22Rv1 (cell line): ENCODE measurements around the gene ANKRD55.
"Not testable (repeated sequence)": the region's sequence is repeated elsewhere in the genome, so short reads cannot be mapped to it uniquely, and the experiment has no call there.

Source experiments
- H3K27ac ChIP-seq: fragments of 450-650 bp; 2 replicates; pipeline ENCODE4 v1.5.1; 2017
- ZFX ChIP-seq: fragments of 450-650 bp; IDR thresholded peaks from 2 replicates; pipeline ENCODE4 v1.6.1; 2017; ENCODE audit warnings: antibody characterized with exemption, borderline replicate concordance
- TF ChIP-seq, protein P1 (sequence below): fragments of 450-650 bp; IDR thresholded peaks from 2 replicates; pipeline ENCODE4 v1.5.1; 2017; ENCODE audit warnings: mild to moderate bottlenecking

Gene ANKRD55

DNA sequence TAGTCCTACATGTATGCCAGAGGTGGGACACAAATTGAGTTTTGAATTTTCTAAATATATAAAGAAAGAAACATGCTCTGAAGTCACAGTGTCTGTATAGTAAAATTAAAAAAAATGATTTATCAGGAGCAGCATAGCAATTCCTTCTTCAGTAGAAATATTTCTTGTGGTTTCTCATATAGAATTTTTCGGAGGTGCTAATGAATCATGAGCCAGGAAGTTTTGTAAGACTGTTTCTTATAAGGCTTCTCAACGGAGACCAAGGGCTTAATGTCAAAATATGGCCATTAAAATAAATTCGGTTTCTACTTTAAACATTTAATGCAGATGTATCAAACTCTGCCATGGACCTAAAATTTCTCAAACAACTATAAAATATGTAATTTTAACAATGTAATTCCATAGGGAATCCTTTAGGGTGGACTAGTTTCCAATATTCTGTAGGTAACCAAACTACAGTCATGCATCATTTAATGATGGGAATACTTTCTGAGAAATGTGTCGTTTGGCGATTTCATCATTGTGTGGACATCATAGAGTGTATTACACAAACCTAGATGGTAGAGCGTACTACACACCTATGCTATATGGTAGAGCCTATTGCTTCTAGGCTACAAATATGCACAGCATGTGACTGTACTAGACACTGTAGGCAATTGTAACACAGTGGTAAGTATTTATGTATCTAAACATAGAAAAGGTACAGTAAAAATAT is 66.3 kb downstream of the ANKRD55 start:
- TF ChIP-seq, protein P1, sequence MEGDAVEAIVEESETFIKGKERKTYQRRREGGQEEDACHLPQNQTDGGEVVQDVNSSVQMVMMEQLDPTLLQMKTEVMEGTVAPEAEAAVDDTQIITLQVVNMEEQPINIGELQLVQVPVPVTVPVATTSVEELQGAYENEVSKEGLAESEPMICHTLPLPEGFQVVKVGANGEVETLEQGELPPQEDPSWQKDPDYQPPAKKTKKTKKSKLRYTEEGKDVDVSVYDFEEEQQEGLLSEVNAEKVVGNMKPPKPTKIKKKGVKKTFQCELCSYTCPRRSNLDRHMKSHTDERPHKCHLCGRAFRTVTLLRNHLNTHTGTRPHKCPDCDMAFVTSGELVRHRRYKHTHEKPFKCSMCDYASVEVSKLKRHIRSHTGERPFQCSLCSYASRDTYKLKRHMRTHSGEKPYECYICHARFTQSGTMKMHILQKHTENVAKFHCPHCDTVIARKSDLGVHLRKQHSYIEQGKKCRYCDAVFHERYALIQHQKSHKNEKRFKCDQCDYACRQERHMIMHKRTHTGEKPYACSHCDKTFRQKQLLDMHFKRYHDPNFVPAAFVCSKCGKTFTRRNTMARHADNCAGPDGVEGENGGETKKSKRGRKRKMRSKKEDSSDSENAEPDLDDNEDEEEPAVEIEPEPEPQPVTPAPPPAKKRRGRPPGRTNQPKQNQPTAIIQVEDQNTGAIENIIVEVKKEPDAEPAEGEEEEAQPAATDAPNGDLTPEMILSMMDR, result no peak
- no peak for TF ChIP-seq ZFX
- no peak overlapping the region for H3K27ac ChIP-seq

- no peak for TF ChIP-seq ZFX
- TF ChIP-seq, protein P1, result no peak
- H3K27ac ChIP-seq, result no peak overlapping the region
Observed at GRCh38 chr5:56164376-56164775, 68.8 kb downstream of the ANKRD55 start.

DNA sequence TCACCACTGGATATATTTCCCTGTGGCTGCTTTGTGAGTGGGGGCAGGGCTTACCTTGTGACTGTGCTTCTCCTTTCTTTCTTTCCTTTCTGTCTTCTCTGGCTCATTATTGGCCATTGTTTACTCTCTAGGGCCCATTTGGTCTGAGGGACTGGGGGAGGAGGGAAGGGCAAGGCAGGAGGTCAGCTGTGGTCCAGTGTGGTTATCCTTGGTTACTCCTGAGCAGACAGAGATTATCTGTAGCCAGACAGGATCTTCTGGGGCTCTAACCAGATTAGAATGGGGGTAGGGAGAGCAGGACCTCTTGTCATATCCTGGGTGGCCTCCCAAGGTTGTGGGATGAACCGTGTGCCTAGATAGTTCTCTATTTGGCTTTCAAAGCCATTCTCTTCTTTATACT is 71.2 kb downstream of the ANKRD55 start:
- no peak overlapping the region for H3K27ac ChIP-seq

DNA sequence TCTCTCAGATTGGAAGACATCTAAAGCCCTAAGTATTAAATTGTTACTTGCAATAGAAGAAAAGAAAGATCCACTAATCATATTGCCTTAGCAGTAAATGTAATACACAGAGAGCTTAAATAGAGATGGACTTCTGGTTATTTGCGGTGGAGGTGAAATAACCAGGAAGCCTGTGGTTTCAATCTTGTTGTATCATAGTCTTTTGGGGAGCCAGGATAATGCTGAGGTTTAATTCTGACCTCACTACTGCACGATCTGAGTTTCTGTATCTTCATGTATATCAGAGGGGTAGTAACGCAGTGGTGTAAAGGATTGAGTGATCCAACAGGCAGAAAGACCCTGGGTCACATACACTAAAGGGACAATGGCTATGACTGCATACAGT is 71.7 kb downstream of the ANKRD55 start:
- no peak overlapping the region for H3K27ac ChIP-seq
- TF ChIP-seq, protein P1, result no peak
- no peak for TF ChIP-seq ZFX

More for the DNA sequence above, 71.2 kb downstream of the ANKRD55 start:
- TF ChIP-seq, protein P1, result no peak
- TF ChIP-seq ZFX, result no peak

GRCh38 chr5:56160723-56161438 is 72.2 kb downstream of the ANKRD55 start:
- TF ChIP-seq, protein P1, result no peak
- TF ChIP-seq ZFX, result no peak
- H3K27ac ChIP-seq, result no peak overlapping the region

- no peak for TF ChIP-seq ZFX
- TF ChIP-seq, protein P1, result no peak
- no peak overlapping the region for H3K27ac ChIP-seq
Observed at GRCh38 chr5:56159521-56159947, 73.6 kb downstream of the ANKRD55 start.

DNA sequence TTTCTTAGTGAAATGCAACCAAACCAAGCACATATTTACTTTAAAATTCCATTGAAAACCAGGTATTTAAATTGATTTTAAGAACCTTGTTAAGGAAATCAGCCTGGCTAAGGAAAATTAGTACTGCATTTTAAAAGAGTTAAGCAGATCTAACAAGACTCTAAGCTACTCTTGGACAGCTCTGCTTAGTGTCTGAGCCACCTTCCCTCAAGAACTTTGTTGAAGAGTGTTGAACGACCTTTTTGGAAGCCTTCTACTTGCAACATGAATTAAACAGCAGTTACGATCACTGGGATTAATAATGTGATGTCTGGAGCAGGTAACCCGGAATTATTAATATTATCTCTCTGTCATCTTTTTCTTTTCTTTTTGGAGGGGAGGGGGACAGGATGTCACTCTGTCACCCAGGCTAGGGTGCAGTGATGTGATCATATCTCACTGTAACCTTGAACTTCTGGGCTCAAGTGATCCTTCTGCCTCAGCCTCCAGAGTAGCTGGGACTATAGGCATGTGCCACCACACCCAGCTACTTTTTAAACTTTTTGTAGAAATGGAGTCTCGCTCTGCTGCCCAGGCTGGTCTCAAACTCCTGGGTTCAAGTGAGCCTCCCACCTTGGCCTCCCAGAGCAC is 74.7 kb downstream of the ANKRD55 start:
- no peak for TF ChIP-seq ZFX
- TF ChIP-seq, protein P1, result no peak
- H3K27ac ChIP-seq, result no peak overlapping the region

DNA sequence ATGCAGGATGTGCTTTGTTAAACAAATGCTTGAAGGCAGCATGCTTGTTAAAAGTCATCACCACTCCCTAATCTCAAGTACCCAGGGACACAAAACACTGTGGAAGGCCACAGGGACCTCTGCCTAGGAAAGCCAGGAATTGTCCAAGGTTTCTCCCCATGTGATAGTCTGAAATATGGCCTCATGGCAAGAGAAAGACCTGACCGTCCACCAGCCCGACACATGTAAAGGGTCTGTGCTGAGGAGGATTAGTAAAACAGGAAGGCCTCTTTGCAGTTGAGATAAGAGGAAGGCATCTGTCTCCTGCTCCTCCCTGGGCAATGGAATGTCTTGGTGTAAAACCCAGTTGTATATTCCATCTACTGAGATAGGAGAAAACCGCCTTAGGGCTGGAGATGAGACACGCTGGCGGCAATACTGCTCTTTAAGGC is 75.9 kb downstream of the ANKRD55 start:
- H3K27ac ChIP-seq, result not testable (repeated sequence)

GRCh38 chr5:56156585-56157190 is 76.4 kb downstream of the ANKRD55 start:
- H3K27ac ChIP-seq, result not testable (repeated sequence)
